ENCODE measurements around the gene REPS1.

DNA sequence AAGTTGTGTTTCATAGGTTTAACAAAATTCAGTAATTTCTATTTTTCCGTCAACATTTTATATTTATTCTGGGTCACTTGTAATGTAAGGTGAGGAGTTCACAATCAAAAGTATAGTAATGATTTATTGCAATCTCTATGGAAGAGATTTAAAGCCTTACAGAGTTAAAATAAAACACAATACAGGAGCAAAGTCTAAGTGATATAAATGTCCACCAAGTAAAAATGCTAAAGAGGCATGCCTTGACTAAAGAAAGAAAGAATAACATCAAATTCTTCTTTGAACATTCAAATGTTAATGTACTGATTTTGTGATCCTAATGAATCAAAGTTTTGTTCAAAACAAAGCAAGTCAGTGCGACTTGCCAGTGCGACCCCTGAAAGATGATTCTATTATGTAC, 61.5 kb downstream of the REPS1 start:
- TF ChIP-seq, protein P1, sequence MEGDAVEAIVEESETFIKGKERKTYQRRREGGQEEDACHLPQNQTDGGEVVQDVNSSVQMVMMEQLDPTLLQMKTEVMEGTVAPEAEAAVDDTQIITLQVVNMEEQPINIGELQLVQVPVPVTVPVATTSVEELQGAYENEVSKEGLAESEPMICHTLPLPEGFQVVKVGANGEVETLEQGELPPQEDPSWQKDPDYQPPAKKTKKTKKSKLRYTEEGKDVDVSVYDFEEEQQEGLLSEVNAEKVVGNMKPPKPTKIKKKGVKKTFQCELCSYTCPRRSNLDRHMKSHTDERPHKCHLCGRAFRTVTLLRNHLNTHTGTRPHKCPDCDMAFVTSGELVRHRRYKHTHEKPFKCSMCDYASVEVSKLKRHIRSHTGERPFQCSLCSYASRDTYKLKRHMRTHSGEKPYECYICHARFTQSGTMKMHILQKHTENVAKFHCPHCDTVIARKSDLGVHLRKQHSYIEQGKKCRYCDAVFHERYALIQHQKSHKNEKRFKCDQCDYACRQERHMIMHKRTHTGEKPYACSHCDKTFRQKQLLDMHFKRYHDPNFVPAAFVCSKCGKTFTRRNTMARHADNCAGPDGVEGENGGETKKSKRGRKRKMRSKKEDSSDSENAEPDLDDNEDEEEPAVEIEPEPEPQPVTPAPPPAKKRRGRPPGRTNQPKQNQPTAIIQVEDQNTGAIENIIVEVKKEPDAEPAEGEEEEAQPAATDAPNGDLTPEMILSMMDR (IDR thresholded peaks at IDR 0.05): no peak
- TF ChIP-seq POLR2A (IDR thresholded peaks at IDR 0.05) (no peak), POLR2AphosphoS5 (IDR thresholded peaks at IDR 0.05) (no peak)

Data from prostate gland (tissue), 2 donors.